ENCODE data around the gene ALAS1. TPM values are rescaled to one million over a fixed set of nuclear protein-coding genes. Genes with fewer than 3 reads are reported as not detected.

Gene ALAS1
- total and polyA plus RNA-seq, 2 donors (not counting 1 experiment from before 2014, with no cell fraction given): 26.1 to 30.2 TPM

DNA sequence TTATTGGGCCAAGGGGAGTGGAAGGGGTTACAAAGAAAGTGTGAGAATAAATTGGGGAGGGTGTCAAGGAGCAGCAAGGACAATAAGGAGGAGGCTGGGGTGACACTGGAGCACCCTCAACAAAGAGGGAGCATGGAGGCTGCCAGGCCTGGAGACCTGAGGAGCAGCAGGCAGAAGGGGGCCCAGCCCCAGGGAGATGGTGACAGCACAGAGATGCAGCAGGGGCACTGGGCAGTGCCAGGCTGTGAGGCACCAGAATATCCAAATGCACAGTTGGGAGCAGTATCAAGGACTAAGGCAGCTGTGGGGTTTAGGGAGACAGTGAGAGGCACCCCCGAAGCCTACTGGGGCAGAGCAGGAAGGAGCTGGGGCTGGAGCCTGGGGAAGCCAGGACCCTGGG, 19.4 kb upstream of the ALAS1 start:
- Histone ChIP-seq H3K79me2 (ENCODE audit: control insufficient read depth, insufficient read depth, low read length) (no peaks in the 10 kb centered on the region), H3K4me2 (replicated peaks; ENCODE audit: low read depth, low read length, poor library complexity, severe bottlenecking) (no peak overlapping the region), H2AFZ (ENCODE audit: insufficient read depth, low read depth, low read length, poor library complexity, severe bottlenecking) (no peak overlapping the region), H3K27me3 (replicated peaks in 1 of 4; ENCODE audit: control extremely low read depth in 1 of 4, control insufficient read depth in 3 of 4, insufficient read depth in 4 of 4, low read length in 3 of 4) (no peaks in the 10 kb centered on the region), H3K9ac (ENCODE audit: low read length) (no peak overlapping the region), H3K4me1 (ENCODE audit: control insufficient read depth in 2 of 2, insufficient read depth in 2 of 2, low read length in 2 of 2) (no peaks in the 10 kb centered on the region), H3K4me3 (ENCODE audit: control extremely low read depth in 1 of 5, extremely low read depth in 1 of 5, insufficient read depth in 1 of 5, low read depth in 2 of 5, low read length in 4 of 5) (no peak overlapping the region), H3K9me3 (ENCODE audit: control extremely low read depth in 1 of 3, control insufficient read depth in 2 of 3, insufficient read depth in 1 of 3, low read length in 2 of 3) (no peaks in the 10 kb centered on the region), H3K36me3 (replicated peaks in 1 of 2; ENCODE audit: control extremely low read depth in 1 of 2, control insufficient read depth in 1 of 2, extremely low read depth in 1 of 2, insufficient read depth in 2 of 2, low read length in 1 of 2) (no peaks in the 10 kb centered on the region), H4K20me1 (ENCODE audit: control insufficient read depth, insufficient read depth, low read length, poor library complexity, severe bottlenecking) (no peaks in the 10 kb centered on the region), H3K27ac (ENCODE audit: low read length in 2 of 2) (no peak overlapping the region)
- CTCF ChIA-PET: interaction anchor here (0.7 to 1.4 kb wide), 2 partner anchors 34 to 743 kb away, joined by 4 read pairs; no protein-coding TSS in a partner anchor
- WGBS (ENCODE audit: insufficient coverage): 94% methylated on average over 1 of the region's 1 CpG
- no peak for TF ChIP-seq EZH2 (IDR thresholded peaks at IDR 0.05; ENCODE audit: borderline replicate concordance, insufficient read depth, low read depth, low read length, poor library complexity, severe bottlenecking)
- TF ChIP-seq, protein P1, sequence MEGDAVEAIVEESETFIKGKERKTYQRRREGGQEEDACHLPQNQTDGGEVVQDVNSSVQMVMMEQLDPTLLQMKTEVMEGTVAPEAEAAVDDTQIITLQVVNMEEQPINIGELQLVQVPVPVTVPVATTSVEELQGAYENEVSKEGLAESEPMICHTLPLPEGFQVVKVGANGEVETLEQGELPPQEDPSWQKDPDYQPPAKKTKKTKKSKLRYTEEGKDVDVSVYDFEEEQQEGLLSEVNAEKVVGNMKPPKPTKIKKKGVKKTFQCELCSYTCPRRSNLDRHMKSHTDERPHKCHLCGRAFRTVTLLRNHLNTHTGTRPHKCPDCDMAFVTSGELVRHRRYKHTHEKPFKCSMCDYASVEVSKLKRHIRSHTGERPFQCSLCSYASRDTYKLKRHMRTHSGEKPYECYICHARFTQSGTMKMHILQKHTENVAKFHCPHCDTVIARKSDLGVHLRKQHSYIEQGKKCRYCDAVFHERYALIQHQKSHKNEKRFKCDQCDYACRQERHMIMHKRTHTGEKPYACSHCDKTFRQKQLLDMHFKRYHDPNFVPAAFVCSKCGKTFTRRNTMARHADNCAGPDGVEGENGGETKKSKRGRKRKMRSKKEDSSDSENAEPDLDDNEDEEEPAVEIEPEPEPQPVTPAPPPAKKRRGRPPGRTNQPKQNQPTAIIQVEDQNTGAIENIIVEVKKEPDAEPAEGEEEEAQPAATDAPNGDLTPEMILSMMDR (IDR thresholded peaks at IDR 0.05): no peak
- H3K27ac Mint-ChIP-seq: no peak overlapping the region
- intact Hi-C loops (cut with micrococcal nuclease): no loop called here
- no peaks in the 10 kb centered on the region for H3K27me3 Mint-ChIP-seq
- POLR2A ChIA-PET: no interaction called here
- H3K4me3 Mint-ChIP-seq: no peak overlapping the region
- H3K4me1 Mint-ChIP-seq: no peaks in the 10 kb centered on the region
- no peaks in the 10 kb centered on the region for H3K9me3 Mint-ChIP-seq (ENCODE audit: insufficient read depth)
- ATAC-seq (ENCODE audit: low read depth) (no peak), DNase-seq (no peak)

DNA sequence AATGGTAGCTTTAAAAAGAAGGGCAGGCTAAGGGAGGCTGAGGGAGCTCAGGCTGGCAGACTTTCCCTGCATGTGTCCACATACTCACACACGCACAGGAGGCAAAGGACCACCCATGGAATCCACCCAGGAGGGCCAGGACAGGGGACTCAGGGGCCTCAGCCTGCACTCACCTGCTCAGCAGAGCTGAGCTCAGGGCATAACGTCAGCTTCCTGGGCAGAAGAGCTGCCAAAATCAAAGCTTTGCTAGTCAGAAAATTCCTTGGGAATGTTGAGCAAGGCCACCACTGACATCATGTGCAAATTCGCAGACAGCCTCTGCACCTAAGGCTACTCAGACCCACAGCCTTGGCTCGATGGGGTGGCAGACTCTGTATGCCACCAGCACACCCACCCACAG, 16.4 kb upstream of the ALAS1 start:
- 98% methylated on average over 4 of the region's 4 CpGs for WGBS (ENCODE audit: insufficient coverage)
- Histone ChIP-seq H3K27ac (ENCODE audit: low read length in 2 of 2) (no peak overlapping the region), H3K27me3 (replicated peaks in 1 of 4; ENCODE audit: control extremely low read depth in 1 of 4, control insufficient read depth in 3 of 4, insufficient read depth in 4 of 4, low read length in 3 of 4) (no peaks in the 10 kb centered on the region)

More for the DNA sequence above, 16.4 kb upstream of the ALAS1 start:
- Histone ChIP-seq H2AFZ (ENCODE audit: insufficient read depth, low read depth, low read length, poor library complexity, severe bottlenecking) (no peak overlapping the region), H4K20me1 (ENCODE audit: control insufficient read depth, insufficient read depth, low read length, poor library complexity, severe bottlenecking) (no peaks in the 10 kb centered on the region), H3K79me2 (ENCODE audit: control insufficient read depth, insufficient read depth, low read length) (no peaks in the 10 kb centered on the region), H3K36me3 (replicated peaks in 1 of 2; ENCODE audit: control extremely low read depth in 1 of 2, control insufficient read depth in 1 of 2, extremely low read depth in 1 of 2, insufficient read depth in 2 of 2, low read length in 1 of 2) (no peaks in the 10 kb centered on the region), H3K4me1 (ENCODE audit: control insufficient read depth in 2 of 2, insufficient read depth in 2 of 2, low read length in 2 of 2) (no peaks in the 10 kb centered on the region), H3K9ac (ENCODE audit: low read length) (no peak overlapping the region), H3K9me3 (ENCODE audit: control extremely low read depth in 1 of 3, control insufficient read depth in 2 of 3, insufficient read depth in 1 of 3, low read length in 2 of 3) (no peaks in the 10 kb centered on the region), H3K4me2 (replicated peaks; ENCODE audit: low read depth, low read length, poor library complexity, severe bottlenecking) (no peak overlapping the region), H3K4me3 (ENCODE audit: control extremely low read depth in 1 of 5, extremely low read depth in 1 of 5, insufficient read depth in 1 of 5, low read depth in 2 of 5, low read length in 4 of 5) (no peak overlapping the region)
- DNase-seq: no peak
- no peak overlapping the region for H3K27ac Mint-ChIP-seq
- ChIA-PET POLR2A (no interaction called here), CTCF (interaction anchor here (0.7 kb wide), 1 partner anchor 219 kb away, joined by 3 read pairs; no protein-coding TSS in a partner anchor)
- H3K27me3 Mint-ChIP-seq: no peaks in the 10 kb centered on the region
- TF ChIP-seq, protein P1 (IDR thresholded peaks at IDR 0.05): no peak
- no peak for TF ChIP-seq EZH2 (IDR thresholded peaks at IDR 0.05; ENCODE audit: borderline replicate concordance, insufficient read depth, low read depth, low read length, poor library complexity, severe bottlenecking)
- no peaks in the 10 kb centered on the region for H3K9me3 Mint-ChIP-seq (ENCODE audit: insufficient read depth)
- no peaks in the 10 kb centered on the region for H3K4me1 Mint-ChIP-seq
- intact Hi-C loops (cut with micrococcal nuclease): no loop called here
- H3K4me3 Mint-ChIP-seq: no peak overlapping the region
- no peak for ATAC-seq (ENCODE audit: low read depth)

All from B cell (primary cell).